ENCODE results near the gene ITPKA. TPM values are rescaled to one million over a fixed set of nuclear protein-coding genes. Genes with fewer than 3 reads are reported as not detected.

Gene ITPKA
- total RNA-seq, 1 experiment from 2014 or later: 4.3 TPM

GRCh38 chr15:41502795-41503668, 9.4 kb downstream of the ITPKA start:
- Histone ChIP-seq H3K9me3 (ENCODE audit: low read depth, low read length, poor library complexity, severe bottlenecking) (no peaks in the 10 kb centered on the region), H3K27me3 (replicated peaks; ENCODE audit: insufficient read depth, low read depth, low read length, poor library complexity) (no peaks in the 10 kb centered on the region), H3K36me3 (ENCODE audit: insufficient read depth, low read length, poor library complexity, severe bottlenecking) (no peaks in the 10 kb centered on the region), H3K4me3 (ENCODE audit: low read depth, low read length, poor library complexity, severe bottlenecking) (no peak overlapping the region), H3K27ac (ENCODE audit: low read depth, low read length, poor library complexity, severe bottlenecking) (no peak overlapping the region), H3K4me1 (ENCODE audit: insufficient read depth, low read length, poor library complexity, severe bottlenecking) (peaks cover 20% of the 10 kb centered on the region)
- no peak for DNase-seq (ENCODE audit: low spot score)
- ChIA-PET CTCF (interaction anchor here (0.6 kb wide), 1 partner anchor 9 kb away, joined by 4 read pairs; no protein-coding TSS in a partner anchor), POLR2A (ENCODE audit: low non-redundant PET) (no interaction called here)
- BruUV-seq (replicated peaks): no TSS peak
- intact Hi-C loops (cut with micrococcal nuclease; ENCODE audit: unreplicated experiment): no loop called here
- TF ChIP-seq EZH2 (IDR thresholded peaks at IDR 0.05; ENCODE audit: borderline replicate concordance, low read depth, low read length, poor library complexity, severe bottlenecking): no peak
- no peak for TF ChIP-seq CTCF (conservative IDR thresholded peaks at IDR 0.05; ENCODE audit: low read depth, low read length)

- intact Hi-C loops (cut with micrococcal nuclease; ENCODE audit: unreplicated experiment): no loop called here
- CTCF ChIA-PET: interaction anchor here (0.6 kb wide), 1 partner anchor 8 kb away, joined by 4 read pairs; no protein-coding TSS in a partner anchor
- Histone ChIP-seq H3K9me3 (ENCODE audit: low read depth, low read length, poor library complexity, severe bottlenecking) (no peaks in the 10 kb centered on the region), H3K4me3 (ENCODE audit: low read depth, low read length, poor library complexity, severe bottlenecking) (no peak overlapping the region), H3K27me3 (replicated peaks; ENCODE audit: insufficient read depth, low read depth, low read length, poor library complexity) (no peaks in the 10 kb centered on the region), H3K4me1 (ENCODE audit: insufficient read depth, low read length, poor library complexity, severe bottlenecking) (peaks cover 17% of the 10 kb centered on the region), H3K27ac (ENCODE audit: low read depth, low read length, poor library complexity, severe bottlenecking) (no peak overlapping the region), H3K36me3 (ENCODE audit: insufficient read depth, low read length, poor library complexity, severe bottlenecking) (no peaks in the 10 kb centered on the region)
- POLR2A ChIA-PET (ENCODE audit: low non-redundant PET): no interaction called here
- no peak for DNase-seq (ENCODE audit: low spot score)
- no peak for TF ChIP-seq EZH2 (IDR thresholded peaks at IDR 0.05; ENCODE audit: borderline replicate concordance, low read depth, low read length, poor library complexity, severe bottlenecking)
- TF ChIP-seq CTCF (conservative IDR thresholded peaks at IDR 0.05; ENCODE audit: low read depth, low read length): no peak
- no TSS peak for BruUV-seq (replicated peaks)
Measured at GRCh38 chr15:41503669-41504010, 10.0 kb downstream of the ITPKA start.

- no TSS peak for BruUV-seq (replicated peaks)
- Histone ChIP-seq H3K4me3 (ENCODE audit: low read depth, low read length, poor library complexity, severe bottlenecking) (no peak overlapping the region), H3K27ac (ENCODE audit: low read depth, low read length, poor library complexity, severe bottlenecking) (no peak overlapping the region), H3K36me3 (ENCODE audit: insufficient read depth, low read length, poor library complexity, severe bottlenecking) (no peaks in the 10 kb centered on the region), H3K4me1 (ENCODE audit: insufficient read depth, low read length, poor library complexity, severe bottlenecking) (peaks cover 11% of the 10 kb centered on the region), H3K27me3 (replicated peaks; ENCODE audit: insufficient read depth, low read depth, low read length, poor library complexity) (no peaks in the 10 kb centered on the region), H3K9me3 (ENCODE audit: low read depth, low read length, poor library complexity, severe bottlenecking) (no peaks in the 10 kb centered on the region)
- no peak for TF ChIP-seq EZH2 (IDR thresholded peaks at IDR 0.05; ENCODE audit: borderline replicate concordance, low read depth, low read length, poor library complexity, severe bottlenecking)
- TF ChIP-seq CTCF (conservative IDR thresholded peaks at IDR 0.05; ENCODE audit: low read depth, low read length): no peak
- intact Hi-C loops (cut with micrococcal nuclease; ENCODE audit: unreplicated experiment): no loop called here
- ChIA-PET POLR2A (ENCODE audit: low non-redundant PET) (no interaction called here), CTCF (no interaction called here)
- DNase-seq (ENCODE audit: low spot score): no peak
Measured at GRCh38 chr15:41504751-41505492, 11.2 kb downstream of the ITPKA start.
